NCI-H2227 (cell line): ENCODE results near the gene KRT72.

Source experiments
- DNase-seq: peaks from one replicate; lab custom pipeline; 2025; ENCODE audit not compliant: unreplicated experiment; lab: John Stamatoyannopoulos, UW

The KRT72 gene

GRCh38 chr12:52551216-52551865, 49.9 kb downstream of the KRT72 start:
- DNase-seq = no peak

GRCh38 chr12:52546126-52546525, 55.1 kb downstream of the KRT72 start:
- DNase-seq = no peak

- DNase-seq = no peak
Observed at GRCh38 chr12:52543985-52544883, 57.0 kb downstream of the KRT72 start.

GRCh38 chr12:52542785-52543318, 58.4 kb downstream of the KRT72 start:
- no peak for DNase-seq

- DNase-seq = no peak
Observed at GRCh38 chr12:52542157-52542556, 59.1 kb downstream of the KRT72 start.

GRCh38 chr12:52541709-52542108, 59.6 kb downstream of the KRT72 start:
- DNase-seq = no peak

GRCh38 chr12:52540531-52540930, 60.7 kb downstream of the KRT72 start:
- no peak for DNase-seq

- DNase-seq = no peak
Observed at GRCh38 chr12:52539821-52540173, 61.5 kb downstream of the KRT72 start.

- DNase-seq = peak; percentile 45
Observed at GRCh38 chr12:52539083-52539820, 62.0 kb downstream of the KRT72 start.

GRCh38 chr12:52537101-52537500, 64.2 kb downstream of the KRT72 start:
- DNase-seq = no peak
